H9 (cell line): ENCODE measurements around the gene C2CD2. TPM values are rescaled to one million over a fixed set of nuclear protein-coding genes. Genes with fewer than 3 reads are reported as not detected.

Experiments
- DNase-seq: peaks from one replicate; pipeline ENCODE4 v3.0.0-alpha.2; 2017
- H2AFZ ChIP-seq: one replicate; pipeline ENCODE4 v1.6.1; 2013; ENCODE audit warnings: mild to moderate bottlenecking, low read length, control low read depth, moderate library complexity
- H2AK5ac ChIP-seq: 2 replicates; pipeline ENCODE4 v1.6.1; 2013; ENCODE audit warnings: low read length, control low read depth, mixed read lengths; ENCODE audit not compliant: insufficient read length
- H2BK120ac ChIP-seq: one replicate; pipeline ENCODE4 v1.6.1; 2013; ENCODE audit warnings: low read depth, mild to moderate bottlenecking, low read length, control low read depth, inconsistent platforms; ENCODE audit not compliant: poor library complexity, severe bottlenecking
- H2BK12ac ChIP-seq: 2 replicates; pipeline ENCODE4 v1.6.1; 2013; ENCODE audit warnings: low read length, control low read depth, mixed read lengths, low read depth; ENCODE audit not compliant: insufficient read length
- H2BK15ac ChIP-seq: 2 replicates; pipeline ENCODE4 v1.6.1; 2013; ENCODE audit warnings: low read depth, low read length, control low read depth
- H2BK20ac ChIP-seq: one replicate; pipeline ENCODE4 v1.6.1; 2013; ENCODE audit warnings: low read depth, mild to moderate bottlenecking, low read length, control low read depth, inconsistent platforms; ENCODE audit not compliant: poor library complexity, severe bottlenecking
- H2BK5ac ChIP-seq: 2 replicates; pipeline ENCODE4 v1.6.1; 2013; ENCODE audit warnings: low read length, control low read depth, mixed read lengths; ENCODE audit not compliant: insufficient read length
- H3K14ac ChIP-seq: 2 replicates; pipeline ENCODE4 v1.6.1; 2013; ENCODE audit warnings: low read length, control low read depth; ENCODE audit not compliant: insufficient read depth
- H3K18ac ChIP-seq: 2 replicates; pipeline ENCODE4 v1.6.1; 2013; ENCODE audit warnings: low read depth, mild to moderate bottlenecking, mixed read lengths, low read length, control low read depth; ENCODE audit not compliant: insufficient read length
- H3K23ac ChIP-seq: 2 replicates; pipeline ENCODE4 v1.6.1; 2013; ENCODE audit warnings: low read length, control low read depth, mixed read lengths, low read depth; ENCODE audit not compliant: insufficient read length
- H3K23me2 ChIP-seq: 2 replicates; pipeline ENCODE4 v1.6.1; 2013; ENCODE audit warnings: low read depth, mild to moderate bottlenecking, mixed read lengths, low read length, control low read depth; ENCODE audit not compliant: insufficient read length, poor library complexity, severe bottlenecking
- H3K27ac ChIP-seq: 2 replicates; pipeline ENCODE4 v1.5.1; 2013; ENCODE audit warnings: low read length, control low read depth, mixed read lengths, low read depth; ENCODE audit not compliant: insufficient read length
- H3K27me3 ChIP-seq: 2 replicates; pipeline ENCODE4 v1.6.1; 2013; ENCODE audit warnings: low read length, control low read depth, inconsistent platforms; ENCODE audit not compliant: insufficient read depth
- H3K4ac ChIP-seq: 2 replicates; pipeline ENCODE4 v1.6.1; 2013; ENCODE audit warnings: low read depth, mild to moderate bottlenecking, control low read depth, inconsistent platforms, low read length, moderate library complexity
- H3K4me1 ChIP-seq: 2 replicates; pipeline ENCODE4 v1.6.1; 2013; ENCODE audit warnings: low read length, control low read depth, inconsistent platforms; ENCODE audit not compliant: insufficient read depth
- H3K4me2 ChIP-seq: 2 replicates; pipeline ENCODE4 v1.6.1; 2013; ENCODE audit warnings: low read length, control low read depth, mixed read lengths; ENCODE audit not compliant: insufficient read length, insufficient read depth
- H3K56ac ChIP-seq: 2 replicates; pipeline ENCODE4 v1.6.1; 2013; ENCODE audit warnings: low read depth, mild to moderate bottlenecking, mixed read lengths, low read length, control low read depth; ENCODE audit not compliant: insufficient read length
- H3K79me1 ChIP-seq: 2 replicates; pipeline ENCODE4 v1.6.1; 2013; ENCODE audit warnings: low read depth, mild to moderate bottlenecking, moderate library complexity, low read length, control low read depth, inconsistent platforms; ENCODE audit not compliant: insufficient read depth, poor library complexity, severe bottlenecking
- H3K79me2 ChIP-seq: 2 replicates; pipeline ENCODE4 v1.6.1; 2013; ENCODE audit warnings: low read length, control low read depth, inconsistent platforms; ENCODE audit not compliant: insufficient read depth
- H3K9ac ChIP-seq: 2 replicates; pipeline ENCODE4 v1.6.1; 2013; ENCODE audit warnings: low read length, control low read depth, mixed read lengths; ENCODE audit not compliant: insufficient read length; ENCODE audit errors: extremely low read depth
- H3K9me3 ChIP-seq: one replicate; pipeline ENCODE4 v1.6.1; 2013; ENCODE audit warnings: low read depth, low read length, inconsistent platforms; ENCODE audit not compliant: control insufficient read depth
- H3T11ph ChIP-seq: one replicate; pipeline ENCODE4 v1.6.1; 2013; ENCODE audit warnings: mild to moderate bottlenecking, low read length, control low read depth, inconsistent platforms
- H4K20me1 ChIP-seq: one replicate; pipeline ENCODE4 v1.6.1; 2013; ENCODE audit not compliant: control insufficient read depth, insufficient read length, insufficient read depth
- H4K5ac ChIP-seq: 2 replicates; pipeline ENCODE4 v1.6.1; 2013; ENCODE audit warnings: low read depth, mild to moderate bottlenecking, mixed read lengths, low read length, control low read depth; ENCODE audit not compliant: insufficient read length
- H4K8ac ChIP-seq: replicated peaks from 2 replicates; pipeline ENCODE4 v1.6.1; 2013; ENCODE audit warnings: low read length, control low read depth, mixed read lengths, low read depth; ENCODE audit not compliant: insufficient read length
- H4K91ac ChIP-seq: 2 replicates; pipeline ENCODE4 v1.6.1; 2013; ENCODE audit warnings: low read depth, mild to moderate bottlenecking, moderate library complexity, mixed read lengths, low read length, control low read depth; ENCODE audit not compliant: insufficient read length
- H3K27ac Mint-ChIP-seq, 3 experiments: 2 replicates in 2 of 3; 3 replicates in 1 of 3; pipeline ENCODE4 v1.8.0; 2020 to 2021; ENCODE audit warnings: mixed read lengths in 3 of 3, mild to moderate bottlenecking in 1 of 3, moderate library complexity in 1 of 3
- H3K27me3 Mint-ChIP-seq: 2 replicates; pipeline ENCODE4 v1.8.0; 2021; ENCODE audit warnings: low read depth, mild to moderate bottlenecking, moderate library complexity, mixed read lengths
- H3K36me3 Mint-ChIP-seq, 3 experiments: 2 replicates in 2 of 3; 3 replicates in 1 of 3; pipeline ENCODE4 v1.8.0; 2020 to 2021; ENCODE audit warnings: low read depth in 3 of 3, mixed read lengths in 3 of 3; ENCODE audit not compliant: insufficient read depth in 1 of 3
- H3K4me1 Mint-ChIP-seq, 2 experiments: 2 replicates each; pipeline ENCODE4 v1.8.0; 2020; ENCODE audit warnings: mixed read lengths in 2 of 2
- H3K4me3 Mint-ChIP-seq, 2 experiments: 2 replicates in 1 of 2; 3 replicates in 1 of 2; pipeline ENCODE4 v1.8.0; 2020 to 2021; ENCODE audit warnings: mild to moderate bottlenecking in 2 of 2, mixed read lengths in 2 of 2, moderate library complexity in 1 of 2
- H3K9me3 Mint-ChIP-seq, 2 experiments: 2 replicates in 1 of 2; 3 replicates in 1 of 2; pipeline ENCODE4 v1.8.0; 2020; ENCODE audit warnings: mild to moderate bottlenecking in 2 of 2, mixed read lengths in 2 of 2, moderate library complexity in 1 of 2
- WGBS: extraction: QIAGEN DNeasy Blood & Tissue Kit; methylation state at CpG from one replicate; pipeline ENCODE4 v1.1.7; 2013; ENCODE audit warnings: missing lambda C conversion rate, low lambda C conversion rate, mixed read lengths; ENCODE audit not compliant: insufficient read length; ENCODE audit errors: extremely low coverage; 5-methylcytosine and 5-hydroxymethylcytosine counted together
- total RNA-seq: library from RNA; stranded (reverse); gene quantifications from 2 replicates; pipeline ENCODE4 v1.2.1, GENCODE V29; 2021
- TF ChIP-seq, protein P1 (sequence below): fragments of 200-600 bp; sonication (generic); conservative IDR thresholded peaks from 3 replicates; pipeline ENCODE4 v1.8.0; 2021; ENCODE audit warnings: antibody characterized with exemption, mild to moderate bottlenecking

C2CD2 gene
- total RNA-seq, 1 experiment from 2014 or later, result 14.6 TPM

DNA sequence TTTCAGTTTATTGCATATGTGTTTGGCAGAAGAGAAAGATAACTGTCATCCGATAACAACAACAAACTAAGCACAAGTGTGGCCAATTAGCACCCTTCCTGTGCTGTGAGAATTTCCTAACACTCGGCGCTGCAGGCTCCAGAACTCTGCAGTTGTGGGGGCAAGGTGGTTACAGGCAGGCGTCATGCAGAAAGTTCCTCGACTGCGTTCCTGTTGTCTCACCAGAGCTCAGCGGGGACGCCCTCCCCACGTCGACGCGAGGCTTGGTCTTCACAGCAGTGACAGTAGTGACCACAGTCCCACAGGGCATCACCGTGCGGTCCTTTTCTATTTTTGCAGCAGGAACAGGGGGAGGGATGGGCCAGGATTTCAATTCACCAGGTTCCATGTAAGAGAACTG lies 47.0 kb downstream of the C2CD2 start:
- Histone ChIP-seq H3K23ac (no peak overlapping the region), H2AFZ (no peak overlapping the region), H2BK5ac (no peak overlapping the region), H3K14ac (no peak overlapping the region), H3K9me3 (no peaks in the 10 kb centered on the region), H2BK12ac (no peak overlapping the region), H3K4me1 (no peaks in the 10 kb centered on the region), H2AK5ac (no peak overlapping the region), H4K8ac (no peak overlapping the region), H4K91ac (no peak overlapping the region), H2BK20ac (no peak overlapping the region), H2BK15ac (no peak overlapping the region), H3K79me2 (no peaks in the 10 kb centered on the region), H3K4ac (no peak overlapping the region), H3K79me1 (no peaks in the 10 kb centered on the region), H3K56ac (no peak overlapping the region), H3K23me2 (no peaks in the 10 kb centered on the region), H3K18ac (no peak overlapping the region), H3K4me2 (no peak overlapping the region), H3K9ac (no peak overlapping the region), H2BK120ac (no peak overlapping the region), H4K5ac (no peak overlapping the region), H4K20me1 (no peaks in the 10 kb centered on the region), H3K27me3 (no peaks in the 10 kb centered on the region), H3T11ph (no peak overlapping the region), H3K27ac (no peak overlapping the region)
- no peak overlapping the region; a peak in 1 of 7 replicates for H3K27ac Mint-ChIP-seq
- H3K9me3 Mint-ChIP-seq, result no peaks in the 10 kb centered on the region
- H3K36me3 Mint-ChIP-seq, result peaks cover 1 to 6% (median 1%) of the 10 kb centered on the region in 3 experiments; a peak in 5 of 7 replicates
- TF ChIP-seq, protein P1, sequence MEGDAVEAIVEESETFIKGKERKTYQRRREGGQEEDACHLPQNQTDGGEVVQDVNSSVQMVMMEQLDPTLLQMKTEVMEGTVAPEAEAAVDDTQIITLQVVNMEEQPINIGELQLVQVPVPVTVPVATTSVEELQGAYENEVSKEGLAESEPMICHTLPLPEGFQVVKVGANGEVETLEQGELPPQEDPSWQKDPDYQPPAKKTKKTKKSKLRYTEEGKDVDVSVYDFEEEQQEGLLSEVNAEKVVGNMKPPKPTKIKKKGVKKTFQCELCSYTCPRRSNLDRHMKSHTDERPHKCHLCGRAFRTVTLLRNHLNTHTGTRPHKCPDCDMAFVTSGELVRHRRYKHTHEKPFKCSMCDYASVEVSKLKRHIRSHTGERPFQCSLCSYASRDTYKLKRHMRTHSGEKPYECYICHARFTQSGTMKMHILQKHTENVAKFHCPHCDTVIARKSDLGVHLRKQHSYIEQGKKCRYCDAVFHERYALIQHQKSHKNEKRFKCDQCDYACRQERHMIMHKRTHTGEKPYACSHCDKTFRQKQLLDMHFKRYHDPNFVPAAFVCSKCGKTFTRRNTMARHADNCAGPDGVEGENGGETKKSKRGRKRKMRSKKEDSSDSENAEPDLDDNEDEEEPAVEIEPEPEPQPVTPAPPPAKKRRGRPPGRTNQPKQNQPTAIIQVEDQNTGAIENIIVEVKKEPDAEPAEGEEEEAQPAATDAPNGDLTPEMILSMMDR, result no peak
- H3K27me3 Mint-ChIP-seq, result no peaks in the 10 kb centered on the region
- DNase-seq, result no peak
- no CpG with 5 or more reads among the region's 14 CpGs for WGBS
- H3K4me3 Mint-ChIP-seq, result no peak overlapping the region
- peaks cover 0 to 6% of the 10 kb centered on the region in 2 experiments; a peak in 1 of 4 replicates for H3K4me1 Mint-ChIP-seq
